Measurements from ENCODE around the gene CHD6.

Gene CHD6

GRCh38 chr20:41617902-41618806 lies at the start of gene CHD6:
Gene CHD6, minus strand, starts transcription at chr20:41618377. Its CDS starts 67,040 bp downstream, at chr20:41551337.
- Histone ChIP-seq H4K20me1 (peaks cover 45% of the 10 kb centered on the region), H3K4me1 (peaks cover 34% of the 10 kb centered on the region)

GRCh38 chr20:41664584-41664983 lies 46.4 kb upstream of the CHD6 start:
- H3K9me3 ChIP-seq: no peaks in the 10 kb centered on the region
- no peaks in the 10 kb centered on the region for H3K36me3 ChIP-seq
- TF ChIP-seq Cebpa-rat (IDR thresholded peaks at IDR 0.05): no peak
- no peak overlapping the region for H3K4me3 ChIP-seq
- no peaks in the 10 kb centered on the region for H4K20me1 ChIP-seq
- no peak overlapping the region for H3K9ac ChIP-seq
- H3K4me2 ChIP-seq: no peak overlapping the region
- H3K27me3 ChIP-seq: no peaks in the 10 kb centered on the region
- H3K4me1 ChIP-seq: no peaks in the 10 kb centered on the region
- no peak overlapping the region for H3K27ac ChIP-seq

More at GRCh38 chr20:41617902-41618806, at the start of gene CHD6:
- no peak for TF ChIP-seq Cebpa-rat (IDR thresholded peaks at IDR 0.05)
- H3K27ac ChIP-seq: peak within 1 kb of the TSS; percentile 97
- H3K9me3 ChIP-seq: peaks cover 11% of the 10 kb centered on the region
- H3K4me2 ChIP-seq: peak within 1 kb of the TSS; percentile 94
- H3K9ac ChIP-seq: peak within 1 kb of the TSS; percentile 96
- peaks cover 6% of the 10 kb centered on the region; the same call in 1 of the 2 replicates for H3K36me3 ChIP-seq
- H3K4me3 ChIP-seq: peak within 1 kb of the TSS; percentile 97
- no peaks in the 10 kb centered on the region for H3K27me3 ChIP-seq

GRCh38 chr20:41657655-41658054 lies 39.5 kb upstream of the CHD6 start:
- H3K4me3 ChIP-seq: no peak overlapping the region
- H3K27me3 ChIP-seq: no peaks in the 10 kb centered on the region
- no peaks in the 10 kb centered on the region for H4K20me1 ChIP-seq
- TF ChIP-seq Cebpa-rat (IDR thresholded peaks at IDR 0.05): no peak
- H3K9ac ChIP-seq: no peak overlapping the region
- H3K4me1 ChIP-seq: no peaks in the 10 kb centered on the region
- H3K4me2 ChIP-seq: no peak overlapping the region
- no peaks in the 10 kb centered on the region for H3K36me3 ChIP-seq
- H3K9me3 ChIP-seq: no peaks in the 10 kb centered on the region
- H3K27ac ChIP-seq: no peak overlapping the region

- Histone ChIP-seq H3K4me1 (no peaks in the 10 kb centered on the region), H3K36me3 (no peaks in the 10 kb centered on the region), H3K27ac (no peak overlapping the region), H3K27me3 (no peaks in the 10 kb centered on the region), H4K20me1 (no peaks in the 10 kb centered on the region), H3K9ac (no peak overlapping the region), H3K4me3 (no peak overlapping the region), H3K4me2 (no peak overlapping the region), H3K9me3 (no peaks in the 10 kb centered on the region)
- TF ChIP-seq Cebpa-rat (IDR thresholded peaks at IDR 0.05): no peak
Observed at GRCh38 chr20:41655962-41656618, 37.9 kb upstream of the CHD6 start.

GRCh38 chr20:41654884-41655283 lies 36.7 kb upstream of the CHD6 start:
- no peaks in the 10 kb centered on the region for H3K9me3 ChIP-seq
- no peaks in the 10 kb centered on the region for H4K20me1 ChIP-seq
- no peak overlapping the region for H3K4me2 ChIP-seq
- no peak overlapping the region for H3K27ac ChIP-seq
- H3K27me3 ChIP-seq: no peaks in the 10 kb centered on the region
- TF ChIP-seq Cebpa-rat (IDR thresholded peaks at IDR 0.05): no peak
- H3K9ac ChIP-seq: no peak overlapping the region
- no peaks in the 10 kb centered on the region for H3K36me3 ChIP-seq
- no peaks in the 10 kb centered on the region for H3K4me1 ChIP-seq
- H3K4me3 ChIP-seq: no peak overlapping the region

- no peak overlapping the region for H3K4me3 ChIP-seq
- no peaks in the 10 kb centered on the region for H3K36me3 ChIP-seq
- no peaks in the 10 kb centered on the region for H4K20me1 ChIP-seq
- no peak for TF ChIP-seq Cebpa-rat (IDR thresholded peaks at IDR 0.05)
- no peaks in the 10 kb centered on the region for H3K9me3 ChIP-seq
- H3K27ac ChIP-seq: no peak overlapping the region
- no peak overlapping the region for H3K9ac ChIP-seq
- H3K27me3 ChIP-seq: no peaks in the 10 kb centered on the region
- no peak overlapping the region for H3K4me2 ChIP-seq
- no peaks in the 10 kb centered on the region for H3K4me1 ChIP-seq
Observed at GRCh38 chr20:41654292-41654691, 36.1 kb upstream of the CHD6 start.

- TF ChIP-seq Cebpa-rat (IDR thresholded peaks at IDR 0.05): no peak
Observed at GRCh38 chr20:41650231-41650948, 32.2 kb upstream of the CHD6 start.

GRCh38 chr20:41649489-41649888 lies 31.3 kb upstream of the CHD6 start:
- no peaks in the 10 kb centered on the region for H3K9me3 ChIP-seq
- H3K4me2 ChIP-seq: no peak overlapping the region
- no peaks in the 10 kb centered on the region for H3K36me3 ChIP-seq
- H4K20me1 ChIP-seq: no peaks in the 10 kb centered on the region
- no peak overlapping the region for H3K27ac ChIP-seq
- no peaks in the 10 kb centered on the region for H3K27me3 ChIP-seq
- no peak overlapping the region for H3K4me3 ChIP-seq
- H3K9ac ChIP-seq: no peak overlapping the region
- TF ChIP-seq Cebpa-rat (IDR thresholded peaks at IDR 0.05): no peak
- no peaks in the 10 kb centered on the region for H3K4me1 ChIP-seq

More at GRCh38 chr20:41650231-41650948, 32.2 kb upstream of the CHD6 start:
- H3K36me3 ChIP-seq: no peaks in the 10 kb centered on the region
- no peak overlapping the region for H3K4me3 ChIP-seq
- H3K27ac ChIP-seq: no peak overlapping the region
- H3K4me2 ChIP-seq: no peak overlapping the region
- H3K9me3 ChIP-seq: no peaks in the 10 kb centered on the region
- no peaks in the 10 kb centered on the region for H3K4me1 ChIP-seq
- no peak overlapping the region for H3K9ac ChIP-seq
- H4K20me1 ChIP-seq: no peaks in the 10 kb centered on the region
- H3K27me3 ChIP-seq: no peaks in the 10 kb centered on the region

- TF ChIP-seq Cebpa-rat (IDR thresholded peaks at IDR 0.05): no peak
- no peak overlapping the region for H3K4me2 ChIP-seq
- H3K9ac ChIP-seq: no peak overlapping the region
- no peaks in the 10 kb centered on the region for H3K4me1 ChIP-seq
- H3K27me3 ChIP-seq: no peaks in the 10 kb centered on the region
- no peaks in the 10 kb centered on the region for H3K9me3 ChIP-seq
- no peaks in the 10 kb centered on the region for H4K20me1 ChIP-seq
- no peak overlapping the region for H3K4me3 ChIP-seq
- no peaks in the 10 kb centered on the region for H3K36me3 ChIP-seq
- no peak overlapping the region for H3K27ac ChIP-seq
Observed at GRCh38 chr20:41645372-41645771, 27.2 kb upstream of the CHD6 start.

All from BLaER1 (cell line).